HG02571 (cell line): ENCODE results near the gene PRKAG2.
A peak's percentile ranks its signal among the peaks of the same experiment; 100 is the strongest.
"Not testable (repeated sequence)": the region's sequence is repeated elsewhere in the genome, so short reads cannot be mapped to it uniquely, and the experiment has no call there.

Experiments
- ATAC-seq: cut with Tn5 transposase; IDR thresholded peaks from one replicate; pipeline ENCODE4 v1.9.1; 2021; ENCODE audit warnings: mild to moderate bottlenecking, moderate library complexity; ENCODE audit not compliant: unreplicated experiment

PRKAG2 gene

DNA sequence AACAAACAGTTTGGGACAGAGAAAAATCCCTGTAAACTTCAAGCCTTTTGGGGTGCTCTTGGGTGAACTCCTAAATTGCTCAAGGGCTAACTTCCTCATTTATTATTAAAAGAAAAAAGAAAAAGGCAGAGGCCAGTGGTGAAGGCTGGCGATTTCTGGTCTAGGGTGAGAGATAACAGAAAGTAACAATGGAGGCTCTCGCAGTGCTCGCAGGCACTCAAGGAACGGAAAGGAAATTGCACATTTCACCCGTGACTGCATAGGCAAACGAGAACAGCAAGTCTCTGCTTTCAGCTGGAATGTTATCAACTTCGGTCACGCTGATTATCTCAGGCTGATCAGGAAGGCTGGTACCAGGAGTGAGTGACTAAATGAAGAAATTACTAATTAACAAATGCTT, 70.7 kb downstream of the PRKAG2 start:
- no peak for ATAC-seq

DNA sequence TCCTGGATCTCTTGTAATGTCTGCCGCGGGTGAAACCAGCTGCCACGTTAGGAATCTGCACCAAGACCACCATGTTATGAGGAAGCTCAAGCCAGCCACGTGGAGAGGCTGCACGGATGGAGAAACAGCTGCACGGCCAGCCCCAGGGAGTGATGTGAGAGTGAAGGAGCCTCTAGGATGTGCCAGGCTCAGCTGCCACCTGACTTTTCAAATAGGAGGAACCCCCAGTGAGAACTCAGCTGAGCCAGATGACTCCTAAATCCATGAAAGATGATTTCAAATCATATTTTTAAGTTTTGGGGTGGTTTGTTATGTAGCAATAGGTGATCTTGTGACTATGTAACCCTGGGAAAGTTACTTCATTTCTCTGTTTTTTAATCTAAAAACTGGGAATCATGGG, 71.7 kb downstream of the PRKAG2 start:
- ATAC-seq = no peak

DNA sequence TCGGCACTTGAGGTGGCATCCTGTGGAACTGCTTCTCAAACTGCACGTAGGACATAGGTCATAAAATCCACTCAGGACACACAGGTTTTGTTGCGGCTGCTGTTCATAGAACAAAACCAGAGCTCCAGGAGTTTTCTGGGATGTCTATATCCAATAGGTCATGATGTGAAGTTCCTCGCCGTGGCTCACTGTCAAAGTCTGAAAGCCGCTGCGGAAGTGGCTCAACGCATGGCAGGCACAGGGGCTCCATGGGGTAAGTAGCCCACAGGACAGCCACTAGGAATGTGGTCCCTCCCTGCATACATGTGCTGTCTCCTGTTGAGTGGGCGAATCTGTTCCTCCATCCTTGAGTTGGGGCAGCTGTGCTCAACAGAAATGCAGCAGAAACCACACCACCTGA, 72.2 kb downstream of the PRKAG2 start:
- ATAC-seq = no peak

DNA sequence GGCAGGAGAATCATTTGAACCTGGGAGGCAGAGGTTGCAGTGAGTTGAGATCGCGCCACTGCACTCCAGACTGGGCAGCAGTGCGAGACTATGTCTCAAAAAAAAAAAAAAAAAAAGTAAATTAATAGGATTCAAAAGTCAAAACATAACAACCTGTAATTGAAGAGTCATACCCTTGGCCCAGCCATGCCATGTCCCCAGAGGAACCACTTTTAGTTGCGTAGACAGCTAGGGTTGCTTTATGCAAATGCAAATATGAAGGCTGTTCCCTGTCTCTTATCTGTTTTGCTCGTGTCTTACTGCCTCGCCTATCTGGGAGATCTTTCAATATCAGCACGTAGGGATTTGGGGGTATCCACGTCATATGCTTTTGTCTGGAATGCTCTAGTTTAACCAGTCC, 73.1 kb downstream of the PRKAG2 start:
- ATAC-seq = no peak

DNA sequence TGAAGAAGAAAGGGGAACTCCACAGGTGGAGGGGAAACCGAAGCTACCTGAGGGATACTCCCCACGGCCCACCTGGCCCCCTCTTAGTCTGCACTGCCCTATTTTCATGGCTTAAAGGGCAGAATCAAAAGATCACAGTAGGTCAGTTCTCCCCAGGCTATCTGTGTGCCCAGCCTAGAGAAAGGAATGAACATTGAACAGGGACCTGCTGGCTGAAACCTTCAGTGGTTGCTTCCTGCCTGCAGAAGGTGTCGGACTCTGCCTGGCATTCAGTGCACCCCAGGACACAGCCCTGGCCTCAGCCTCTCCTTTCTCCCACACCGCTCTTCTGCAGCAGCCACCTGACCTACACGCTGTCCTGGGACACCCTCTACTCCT, 74.5 kb downstream of the PRKAG2 start:
- ATAC-seq = no peak

DNA sequence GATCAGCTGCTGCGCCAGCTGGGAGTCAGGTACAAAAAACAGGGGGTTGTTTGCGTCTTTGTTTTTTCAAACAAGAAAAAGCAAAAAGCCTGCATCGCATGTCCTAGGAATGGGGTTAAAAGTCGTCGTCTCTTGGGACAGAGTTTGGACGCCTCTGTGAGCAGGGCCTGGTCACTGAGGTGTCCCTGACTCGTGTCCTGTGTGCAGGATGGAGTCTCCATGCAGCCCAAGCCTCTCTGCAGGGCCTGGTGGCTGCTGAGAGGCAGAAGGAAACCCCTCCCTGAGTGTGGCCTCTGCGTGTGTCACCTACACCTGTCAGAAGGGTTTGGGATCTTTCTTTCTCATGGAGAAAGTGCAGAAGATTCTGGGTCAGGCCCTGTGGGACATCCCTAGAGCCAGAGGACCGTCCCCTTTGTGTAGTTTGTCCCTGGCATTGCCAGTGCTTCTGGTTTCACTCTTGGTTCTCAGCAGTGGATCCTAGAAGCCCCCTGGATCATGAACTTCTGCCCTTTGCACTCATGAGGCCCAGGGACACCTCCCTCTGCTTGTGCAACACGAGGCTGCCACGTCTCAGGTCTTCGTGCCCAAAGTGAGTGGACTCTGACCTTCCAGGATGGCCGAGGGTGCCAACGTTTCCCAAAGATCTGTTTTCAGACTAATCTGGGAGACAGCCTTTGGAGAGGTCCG, 75.0 kb downstream of the PRKAG2 start:
- no peak for ATAC-seq

DNA sequence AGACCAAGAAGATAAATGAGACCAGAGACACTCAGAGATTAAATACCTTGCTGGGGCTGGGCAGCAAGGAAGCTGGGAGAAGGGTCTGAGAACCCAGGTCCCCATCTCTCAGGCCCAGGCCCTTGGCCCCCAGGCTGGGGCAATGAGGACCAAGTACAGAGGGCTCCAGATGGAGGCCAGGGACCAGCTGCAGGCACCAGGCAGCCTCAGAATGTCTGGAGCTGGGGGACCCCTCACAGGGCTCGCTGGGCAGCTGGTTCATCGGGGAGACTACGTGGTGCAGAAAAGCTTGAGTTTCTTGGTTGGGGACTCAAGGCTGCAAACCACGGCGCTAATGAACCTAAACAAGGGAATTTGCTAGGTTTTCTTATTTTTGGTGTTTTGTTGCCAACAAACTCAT, 75.6 kb downstream of the PRKAG2 start:
- no peak for ATAC-seq

DNA sequence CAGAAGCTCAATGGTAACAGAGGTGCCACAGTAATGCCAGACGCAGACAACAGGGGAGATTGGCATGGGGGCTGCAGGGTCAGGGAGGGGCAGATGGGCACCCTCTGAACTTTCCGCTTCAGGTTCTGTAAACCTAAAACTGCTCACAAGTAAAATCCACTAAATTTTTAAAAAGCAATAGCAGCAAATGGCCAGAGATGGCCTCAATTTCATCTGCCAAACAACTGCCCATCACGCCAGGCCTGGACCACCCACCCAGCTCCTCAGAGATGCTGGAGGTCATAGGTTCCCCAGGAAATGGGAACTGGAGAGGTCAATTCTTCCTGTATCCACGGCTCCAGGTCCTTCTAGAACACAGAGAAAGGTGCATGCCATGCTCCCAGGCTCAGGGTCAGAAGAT, 76.1 kb downstream of the PRKAG2 start:
- ATAC-seq = no peak

DNA sequence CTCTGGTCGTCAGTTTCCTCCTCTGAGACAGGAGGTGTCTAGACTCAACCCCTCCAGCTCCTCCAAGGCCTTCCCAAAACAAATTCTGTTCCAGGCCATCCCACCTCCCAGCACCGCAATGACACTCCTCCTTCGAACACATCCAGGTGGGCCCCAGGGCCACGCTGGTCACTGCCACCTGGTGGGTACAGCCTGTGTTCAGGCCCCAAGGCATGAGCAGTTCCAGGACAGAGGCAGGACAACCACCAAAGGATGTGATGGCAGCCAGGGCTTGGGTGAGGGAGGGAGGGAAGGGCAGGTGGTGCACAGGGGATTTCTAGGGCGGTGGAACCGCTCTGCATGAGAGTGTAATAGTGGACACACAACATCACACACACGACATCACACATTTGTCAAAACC, 76.5 kb downstream of the PRKAG2 start:
- no peak for ATAC-seq

DNA sequence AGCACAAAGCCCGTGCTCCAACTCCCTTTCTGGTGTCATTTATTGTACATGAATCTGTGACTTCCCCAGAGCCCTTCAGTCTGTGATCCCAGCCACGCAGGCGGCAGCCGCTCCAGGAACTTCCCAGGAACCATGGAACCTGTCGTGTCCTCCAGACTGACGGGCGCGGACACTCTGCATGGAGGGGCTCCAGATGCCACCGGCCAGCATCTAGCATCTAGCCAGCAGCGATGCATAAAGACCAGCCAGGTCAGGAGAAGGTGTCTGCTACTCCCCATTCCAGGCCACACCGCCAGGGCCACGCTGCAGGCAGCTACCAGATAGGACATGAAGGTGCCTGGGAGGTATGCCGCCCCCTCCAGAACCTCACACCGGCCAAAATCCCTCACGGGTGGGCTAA, 77.4 kb downstream of the PRKAG2 start:
- no peak for ATAC-seq

DNA sequence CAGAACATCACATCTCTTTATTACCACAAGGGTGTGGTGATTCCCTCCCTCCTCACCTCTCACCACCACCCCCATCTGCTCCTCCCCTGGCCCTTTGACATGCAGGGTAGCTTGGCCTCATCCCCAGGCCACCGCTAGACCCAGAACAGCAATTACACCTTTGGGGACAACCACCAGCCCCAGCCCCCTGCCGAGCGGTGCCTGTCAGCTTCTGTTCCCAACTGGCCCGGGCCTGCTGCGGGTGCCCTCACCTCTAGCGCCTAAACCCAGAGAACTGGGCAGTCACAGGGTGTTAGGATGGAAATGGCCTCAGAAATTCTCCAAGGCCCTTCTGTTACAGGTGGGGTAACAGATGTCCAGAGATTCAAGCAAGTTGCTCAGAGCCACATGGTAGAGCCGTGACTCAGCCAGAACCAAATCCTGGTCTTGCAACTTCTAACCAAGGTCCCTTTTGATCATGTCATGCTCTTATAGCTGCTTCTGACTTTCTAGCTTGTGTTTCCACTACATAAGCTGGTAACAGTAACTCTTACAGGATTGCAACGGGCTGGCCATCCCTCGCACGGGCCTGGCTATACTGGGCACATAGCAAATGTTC, 78.0 kb downstream of the PRKAG2 start:
- ATAC-seq = no peak

DNA sequence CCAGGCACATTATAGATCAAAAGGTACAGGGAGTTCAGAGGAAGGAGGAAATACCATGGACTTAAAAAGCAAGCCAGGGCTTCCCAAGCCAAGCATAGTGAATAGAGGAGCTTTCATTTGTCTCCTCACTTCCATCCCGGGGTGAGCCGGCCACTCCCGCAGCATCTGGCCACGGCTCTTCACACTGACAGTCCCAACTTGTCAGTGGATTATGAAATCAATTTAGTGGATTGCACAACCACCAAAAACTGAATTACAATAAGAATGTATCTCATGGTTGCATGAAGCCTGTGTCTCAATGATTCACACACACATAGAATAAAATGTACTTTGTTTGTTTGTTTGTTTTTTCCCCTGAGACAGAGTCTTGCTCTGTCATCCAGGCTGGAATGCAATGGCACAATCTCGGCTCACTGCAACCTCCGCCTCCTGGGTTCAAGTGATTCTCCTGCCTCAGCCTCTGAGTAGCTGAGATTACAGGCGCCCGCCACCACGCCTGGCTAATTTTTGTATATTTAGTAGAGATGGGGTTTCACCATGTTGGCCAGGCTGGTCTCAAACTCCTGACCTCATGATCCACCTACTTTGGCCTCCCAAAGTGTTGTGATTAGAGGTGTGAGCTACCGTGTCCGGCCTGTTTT, 79.1 kb downstream of the PRKAG2 start:
- ATAC-seq = not testable (repeated sequence)

DNA sequence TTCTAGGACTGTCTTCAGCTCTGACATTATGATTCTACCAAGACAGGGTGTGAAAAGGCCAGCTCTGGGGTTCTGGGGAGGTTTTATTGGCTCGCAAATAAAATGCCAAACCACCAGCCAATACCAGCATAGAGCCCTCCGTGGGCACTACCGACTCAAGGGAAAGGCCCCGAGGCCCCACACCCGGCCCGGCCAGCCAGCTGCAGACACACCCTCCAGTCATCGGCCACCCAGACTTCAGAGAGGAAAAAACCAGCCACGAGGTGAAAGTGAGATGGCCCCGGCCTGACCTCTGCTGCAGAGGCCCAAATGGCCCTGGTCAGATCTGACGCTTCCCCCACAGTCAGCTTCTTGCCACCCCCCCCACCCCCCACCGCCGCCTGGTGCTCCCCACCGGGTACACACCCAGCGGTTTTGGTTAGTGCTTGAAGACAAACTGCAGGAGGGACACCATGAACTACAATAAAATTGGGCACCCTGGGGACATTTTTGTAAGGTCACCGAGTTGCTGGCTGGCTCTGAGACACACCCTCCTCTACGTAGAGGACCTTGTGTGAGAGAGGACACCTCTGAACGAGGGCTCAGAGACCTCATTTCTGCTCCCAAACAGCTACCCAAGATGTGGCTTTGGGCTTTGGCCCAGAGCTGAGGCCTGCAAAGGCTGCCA, 79.9 kb downstream of the PRKAG2 start:
- no peak for ATAC-seq

DNA sequence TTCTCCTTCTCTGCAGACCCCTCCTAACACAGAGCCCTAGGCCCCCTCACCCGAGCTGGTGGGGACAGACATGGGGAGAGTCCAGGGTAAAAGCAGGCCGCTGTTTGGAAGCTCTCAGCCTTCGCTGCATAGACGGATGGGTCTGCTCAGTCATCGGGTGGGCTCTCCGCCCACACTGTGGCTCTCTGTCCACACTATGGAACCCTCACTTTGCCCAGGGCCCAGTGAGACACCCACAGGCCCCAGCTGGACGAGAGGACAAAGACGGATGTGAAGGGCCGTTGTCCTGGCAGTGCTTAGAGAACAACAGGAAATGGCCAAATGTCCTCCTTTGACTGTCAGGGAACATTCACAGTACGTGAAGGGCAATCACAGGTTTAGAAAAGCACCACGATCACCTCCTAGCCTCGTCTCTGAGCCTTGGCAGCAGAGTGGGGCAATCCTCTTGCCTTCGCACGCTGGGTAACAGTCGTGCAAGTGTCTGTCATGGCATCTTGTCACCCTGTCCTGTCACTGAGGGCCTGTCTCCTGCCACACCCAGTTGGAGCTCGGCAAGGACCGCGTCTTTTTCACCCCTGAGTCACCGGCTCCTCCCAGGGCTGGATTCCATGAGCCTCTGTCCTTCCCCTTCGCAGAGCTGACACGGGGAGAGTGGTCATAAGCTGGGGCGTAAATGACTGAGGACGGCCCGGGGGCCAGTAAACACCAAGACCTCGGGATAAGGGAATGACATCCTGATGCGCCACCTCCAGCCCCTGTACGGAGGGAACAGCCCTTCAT, 80.6 kb downstream of the PRKAG2 start:
- ATAC-seq = no peak

DNA sequence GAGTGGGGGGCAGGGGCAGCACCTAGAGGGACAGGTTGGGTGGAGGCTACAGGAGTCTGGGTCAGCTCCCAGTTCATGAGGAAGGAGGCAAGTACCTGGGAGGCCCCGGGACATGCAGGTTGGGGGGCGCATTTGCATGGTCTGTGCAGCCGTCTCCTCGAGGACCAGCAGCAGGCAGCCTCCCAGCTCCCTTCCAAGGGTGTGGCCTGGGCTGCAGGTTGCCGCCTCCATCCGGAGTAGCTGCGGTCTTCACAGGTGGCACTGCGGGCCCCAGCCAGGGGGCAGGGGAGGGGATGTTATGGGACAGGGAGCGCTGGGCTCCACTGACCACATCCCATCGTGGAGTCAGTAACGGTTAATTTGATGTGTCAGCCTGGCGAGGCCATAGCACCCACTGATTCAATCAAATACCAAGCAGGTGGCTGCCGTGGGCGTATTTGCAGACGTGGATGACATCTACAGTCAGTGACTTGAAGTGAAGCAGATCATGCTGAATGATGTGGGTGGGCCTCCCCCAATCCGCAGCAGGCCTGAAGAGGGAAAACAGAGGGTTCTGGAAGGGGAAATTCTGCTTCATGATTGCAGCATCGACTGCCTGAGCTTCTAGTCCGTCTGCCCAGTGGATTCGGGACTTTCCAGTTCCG, 81.6 kb downstream of the PRKAG2 start:
- peak; percentile 79 for ATAC-seq

DNA sequence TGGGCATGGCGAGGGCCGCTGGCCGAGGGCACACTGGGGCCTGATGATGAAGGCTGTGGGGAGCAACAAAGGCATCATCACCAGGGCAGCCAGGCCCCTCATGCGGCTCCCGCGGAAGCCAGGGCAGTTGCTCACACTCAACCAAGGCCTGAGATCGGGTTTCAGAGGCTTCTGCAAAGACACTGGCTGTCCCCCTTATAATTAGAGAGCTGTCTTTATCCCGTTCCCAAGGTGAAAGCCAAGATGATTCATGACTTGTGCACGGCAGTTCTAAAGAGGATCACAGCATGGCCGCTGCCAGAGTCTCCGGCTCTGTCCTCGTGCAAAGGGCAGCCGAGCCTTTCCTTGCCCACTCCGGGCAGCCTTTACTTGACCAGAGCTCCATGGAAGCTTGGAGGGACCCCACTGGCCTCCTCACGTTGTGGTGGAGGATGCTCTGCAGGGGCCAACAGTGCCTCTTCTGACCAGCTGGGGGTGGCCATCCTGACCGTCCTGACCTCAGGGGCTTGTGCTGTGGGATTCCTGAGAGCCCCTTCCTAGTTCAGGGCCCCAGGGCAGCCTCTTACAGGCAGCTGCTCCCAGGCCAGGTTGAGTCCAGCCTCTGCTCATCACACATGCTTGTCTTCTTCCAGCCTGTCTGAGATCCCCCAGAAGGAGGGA, 82.3 kb downstream of the PRKAG2 start:
- ATAC-seq = no peak

DNA sequence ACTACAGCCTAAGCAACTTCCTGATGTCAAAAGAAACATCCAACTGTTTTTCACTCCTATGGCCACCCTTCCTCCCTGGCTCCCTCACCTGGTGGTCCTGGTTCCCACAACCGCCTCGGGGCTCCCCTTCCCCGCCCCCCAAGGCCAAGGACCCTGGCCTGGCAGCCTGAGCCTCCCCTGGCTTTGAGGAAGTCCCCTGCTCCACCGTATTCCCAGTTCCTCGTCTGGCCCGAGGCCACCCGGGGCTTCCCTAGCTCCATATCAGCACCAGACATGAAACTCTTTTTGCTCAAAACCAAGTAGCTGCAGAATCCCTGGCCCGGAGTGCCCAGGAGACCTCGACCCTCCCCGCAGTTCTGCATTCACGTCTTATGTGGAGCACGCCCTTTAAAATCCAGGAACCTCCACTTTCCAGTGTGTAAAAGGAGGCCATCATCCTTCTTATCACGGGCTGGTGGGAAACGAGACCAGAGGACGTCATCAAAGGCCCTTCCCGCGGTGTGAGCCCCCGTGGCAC, 82.9 kb downstream of the PRKAG2 start:
- no peak for ATAC-seq

DNA sequence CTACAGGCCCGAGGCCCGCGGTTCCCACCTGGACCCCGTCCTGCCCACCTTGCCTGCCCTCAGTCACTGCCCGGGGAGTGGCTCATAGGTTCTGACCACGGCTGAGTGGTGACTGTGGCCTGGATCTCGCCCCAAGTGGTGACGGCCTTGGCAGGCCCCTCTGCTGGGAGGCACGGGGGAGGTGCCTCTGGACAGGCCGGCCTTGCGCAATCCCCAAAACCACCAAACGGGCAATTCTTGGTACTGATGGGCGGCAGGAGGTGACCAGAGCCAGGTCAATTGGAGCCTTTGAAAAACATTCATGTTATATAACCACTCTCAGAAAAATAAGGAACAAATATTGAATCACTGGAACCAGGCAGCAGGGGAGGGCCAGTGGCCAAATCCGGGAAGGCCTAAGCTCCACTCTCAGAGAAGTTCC, 83.4 kb downstream of the PRKAG2 start:
- ATAC-seq = no peak

DNA sequence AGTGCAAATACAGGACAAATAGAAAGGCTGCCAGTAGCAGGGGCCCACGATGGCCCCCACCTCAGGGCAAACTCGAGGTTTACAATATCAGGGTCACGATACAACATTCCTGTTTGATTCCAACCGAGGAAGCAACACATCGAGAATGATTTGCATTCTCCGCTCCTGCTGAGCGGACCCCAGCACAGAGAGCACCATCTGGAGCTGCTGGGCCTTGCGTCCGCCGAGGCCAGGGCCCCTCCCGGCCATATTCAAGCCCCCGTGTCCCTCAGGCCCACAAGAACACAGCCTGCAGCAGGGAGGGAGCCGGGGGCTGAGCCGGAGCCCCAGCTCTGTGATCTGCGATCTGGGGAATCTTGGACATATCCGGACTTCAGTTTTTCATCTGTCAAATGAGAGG, 84.3 kb downstream of the PRKAG2 start:
- ATAC-seq = no peak

DNA sequence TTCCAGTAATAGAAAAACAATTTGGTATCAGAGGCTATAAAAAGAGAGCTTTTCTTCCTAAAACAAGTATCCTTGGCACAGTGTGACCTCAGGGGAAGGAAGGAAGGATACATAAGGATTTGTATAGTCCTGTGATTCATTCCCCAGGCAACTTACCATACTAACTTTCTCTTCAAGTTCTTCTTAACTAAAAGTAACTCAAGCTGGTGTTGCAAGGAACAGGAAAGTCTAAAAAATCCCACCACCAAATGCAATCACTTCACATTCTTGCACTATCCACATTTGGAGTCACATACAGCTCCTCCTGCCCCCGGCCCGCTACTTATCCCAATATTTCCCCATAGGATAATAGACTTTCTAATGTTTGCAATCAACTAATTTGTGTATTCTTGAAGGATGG, 84.8 kb downstream of the PRKAG2 start:
- no peak for ATAC-seq
